Gastroesophageal sphincter (tissue), 3 donors: ENCODE measurements around the gene LBP.

ENCODE experiments used
- CTCF ChIP-seq, 4 experiments: fragments of 200-600 bp in 2 of 4; fragments of 450-650 bp in 2 of 4; sonication (generic) in 1 of 4; IDR thresholded peaks; one replicate each; pipeline ENCODE4 v1.5.1; 2017 to 2019; ENCODE audit warnings: antibody characterized with exemption in 4 of 4, mild to moderate bottlenecking in 2 of 4, moderate library complexity in 2 of 4
- EP300 ChIP-seq: sonication (generic); formaldehyde crosslinking; IDR thresholded peaks from one replicate; pipeline ENCODE4 v1.6.1; 2017; ENCODE audit warnings: antibody characterized with exemption, mild to moderate bottlenecking
- POLR2A ChIP-seq, 2 donors: fragments of 450-650 bp; IDR thresholded peaks; one replicate each; pipeline ENCODE4 v1.6.1; 2017; ENCODE audit warnings: antibody characterized with exemption in 2 of 2, mild to moderate bottlenecking in 2 of 2, moderate library complexity in 1 of 2
- POLR2AphosphoS5 ChIP-seq: sonication (generic); formaldehyde crosslinking; IDR thresholded peaks from one replicate; pipeline ENCODE4 v1.6.1; 2017; ENCODE audit warnings: antibody characterized with exemption

DNA sequence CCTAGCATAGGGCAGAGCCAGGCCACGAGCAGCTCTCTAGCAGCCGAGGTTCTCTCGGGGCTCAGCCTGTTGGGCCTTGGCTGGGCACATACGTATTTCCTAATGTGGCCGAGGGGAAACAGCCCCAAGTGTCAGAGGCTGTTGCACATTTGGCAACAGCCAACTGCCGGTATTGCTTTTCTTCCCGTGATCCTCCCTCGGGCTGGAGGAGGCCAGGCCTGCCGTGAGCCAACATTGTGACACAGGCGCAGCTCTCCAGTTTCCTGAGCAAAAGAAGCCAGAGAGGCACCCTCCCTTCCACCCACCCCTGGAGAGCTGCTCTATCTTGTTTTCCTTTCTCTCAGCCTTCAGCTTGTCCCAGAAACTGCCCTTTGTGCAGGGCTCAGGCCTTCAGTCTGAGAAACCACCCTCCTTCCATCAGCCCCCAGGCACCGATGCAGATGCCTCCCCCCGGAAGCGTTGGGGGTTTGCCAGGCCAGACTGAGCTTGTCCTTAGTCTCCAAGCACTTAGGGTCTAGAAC is 47.5 kb upstream of the LBP start:
- TF ChIP-seq CTCF (IDR thresholded peaks at IDR 0.05) (no peak), POLR2A (IDR thresholded peaks at IDR 0.05) (no peak), EP300 (no peak), POLR2AphosphoS5 (peak; percentile 71)
